ENCODE data around the gene GEN1.

Gene GEN1

GRCh38 chr2:17753803-17754663 is at the start of gene GEN1, which contains the start of gene SMC6:
Gene GEN1, plus strand, starts transcription at chr2:17754138. Its CDS starts 5,806 bp downstream, at chr2:17759944.
Gene SMC6, minus strand, starts transcription at chr2:17753810. Its CDS starts 7,864 bp downstream, at chr2:17745946.
- DNase-seq, result peak; percentile 89

GRCh38 chr2:17706845-17707244 is 47.1 kb upstream of the GEN1 start:
- DNase-seq, result no peak

DNA sequence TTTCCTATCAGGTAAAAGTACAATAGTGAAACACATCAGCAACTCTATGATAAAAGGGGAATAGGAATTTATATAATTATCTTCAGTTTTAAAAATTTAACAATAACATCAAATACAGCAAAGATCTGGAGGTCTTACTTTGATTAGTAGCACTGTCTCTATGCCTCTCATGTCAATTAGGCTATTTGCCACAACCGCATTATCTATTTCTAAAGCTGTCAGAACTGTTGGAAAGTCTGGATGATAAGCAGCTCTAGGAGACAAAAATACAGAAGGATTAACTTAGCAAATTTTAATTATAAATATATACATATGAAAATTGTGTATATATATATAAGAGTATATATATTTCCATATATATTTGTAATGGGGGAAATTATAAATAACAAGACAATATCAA is 45.4 kb upstream of the GEN1 start:
- no peak for DNase-seq

DNA sequence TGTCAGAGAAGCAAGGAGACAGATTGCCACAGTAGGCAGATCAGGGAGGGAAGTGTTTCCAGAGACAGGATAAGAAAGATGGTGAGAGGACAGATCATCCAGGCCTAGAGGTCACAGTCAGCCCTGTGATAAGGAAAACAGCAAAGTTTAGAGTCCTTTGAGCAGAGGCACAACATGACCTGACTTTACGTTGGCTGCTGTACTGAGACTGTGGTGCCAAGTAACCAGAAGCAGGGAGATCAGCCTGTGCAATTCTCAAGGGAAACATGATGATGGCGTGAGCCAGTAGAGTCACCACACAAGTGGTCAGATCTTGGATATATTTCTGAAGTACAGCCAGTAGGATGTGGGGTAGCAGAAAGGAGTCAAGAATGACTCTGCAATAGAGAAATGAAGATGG is 44.0 kb upstream of the GEN1 start:
- no peak for DNase-seq

- DNase-seq, result no peak
Observed at GRCh38 chr2:17710547-17711248, 43.2 kb upstream of the GEN1 start.

GRCh38 chr2:17713291-17713690 is 40.6 kb upstream of the GEN1 start:
- no peak for DNase-seq

- no peak for DNase-seq
Observed at GRCh38 chr2:17717666-17718065, 36.3 kb upstream of the GEN1 start.

DNA sequence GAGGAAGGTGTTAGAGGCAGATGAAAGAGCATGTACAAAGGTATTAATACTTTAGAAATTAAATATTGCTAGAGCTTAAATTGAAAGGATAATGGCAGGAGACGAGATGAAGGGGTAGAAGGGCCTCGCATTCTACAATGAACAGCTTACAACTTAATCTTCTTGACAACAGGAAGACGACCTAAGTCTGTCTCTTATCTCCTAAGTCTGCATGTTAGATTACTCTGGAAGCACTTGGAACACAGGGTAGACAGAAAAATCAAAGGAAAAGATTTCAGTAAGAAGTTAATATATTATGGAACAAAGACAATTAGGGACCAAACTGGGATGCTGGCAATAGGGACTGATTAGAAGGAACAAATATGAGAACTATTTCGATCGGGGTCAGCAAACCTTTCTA is 35.2 kb upstream of the GEN1 start:
- no peak for DNase-seq

GRCh38 chr2:17719562-17720371 is 34.2 kb upstream of the GEN1 start:
- DNase-seq, result no peak

DNA sequence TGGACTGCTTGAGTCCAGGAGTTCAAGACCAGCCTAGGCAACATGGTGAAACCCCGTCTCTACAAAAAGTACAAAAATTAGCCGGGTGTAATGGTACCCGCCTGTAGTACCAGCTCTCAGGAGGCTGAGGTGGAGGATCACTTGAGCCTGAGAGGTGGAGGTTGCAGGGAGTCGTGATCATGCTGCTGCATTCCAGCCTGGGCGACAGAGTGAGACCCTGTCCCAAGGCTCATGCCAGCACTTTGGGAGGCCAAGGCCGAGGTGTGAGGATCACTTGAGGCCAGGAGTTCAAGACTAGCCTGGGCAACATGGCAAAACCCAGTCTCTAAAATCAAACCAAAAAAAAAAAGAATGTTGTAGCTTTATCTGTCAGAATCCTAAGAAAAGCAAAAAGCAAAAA is 25.7 kb upstream of the GEN1 start:
- no peak for DNase-seq

- DNase-seq, result no peak
Observed at GRCh38 chr2:17729880-17730279, 24.1 kb upstream of the GEN1 start.

- DNase-seq, result no peak
Observed at GRCh38 chr2:17733599-17733998, 20.3 kb upstream of the GEN1 start.

- DNase-seq, result no peak
Observed at GRCh38 chr2:17735864-17736263, 18.1 kb upstream of the GEN1 start.

DNA sequence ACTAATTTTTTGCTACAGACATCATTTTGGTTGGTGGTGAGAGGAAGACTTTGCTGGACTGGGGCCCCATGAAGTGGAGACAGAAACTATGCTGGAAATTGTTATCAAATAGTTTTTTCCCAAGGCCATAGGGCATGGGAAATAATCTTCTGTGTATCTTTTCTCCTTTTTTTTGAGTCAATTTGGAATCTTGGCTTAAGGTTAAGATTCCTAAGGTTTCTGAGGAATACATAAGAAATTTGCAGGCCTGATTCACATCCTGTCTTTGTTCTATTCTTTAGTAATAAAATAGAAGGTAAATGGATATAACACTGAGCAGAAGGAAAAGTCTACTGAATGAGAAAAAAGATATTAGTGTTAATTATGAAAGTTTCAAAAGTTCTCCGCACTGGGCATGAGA is 16.9 kb upstream of the GEN1 start:
- no peak for DNase-seq

DNA sequence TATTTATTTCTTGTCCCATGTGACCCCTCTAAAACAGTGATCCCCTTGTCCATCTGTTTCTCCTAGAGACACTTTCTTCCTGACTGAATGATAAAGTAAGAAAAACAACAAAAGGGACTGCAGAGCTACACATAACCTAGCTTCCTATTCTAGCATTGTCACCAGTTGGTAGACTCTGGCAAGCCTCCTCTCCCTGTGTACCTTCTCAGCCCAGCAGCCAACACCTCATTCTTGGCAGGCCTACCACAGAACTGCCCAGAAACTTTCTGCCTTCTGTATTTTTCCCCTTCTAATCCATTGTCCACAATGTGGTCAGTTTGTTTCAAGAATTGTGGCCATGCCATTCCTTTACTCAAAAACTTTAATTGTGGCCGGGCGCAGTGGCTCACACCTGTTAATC is 13.7 kb upstream of the GEN1 start:
- DNase-seq, result no peak

DNA sequence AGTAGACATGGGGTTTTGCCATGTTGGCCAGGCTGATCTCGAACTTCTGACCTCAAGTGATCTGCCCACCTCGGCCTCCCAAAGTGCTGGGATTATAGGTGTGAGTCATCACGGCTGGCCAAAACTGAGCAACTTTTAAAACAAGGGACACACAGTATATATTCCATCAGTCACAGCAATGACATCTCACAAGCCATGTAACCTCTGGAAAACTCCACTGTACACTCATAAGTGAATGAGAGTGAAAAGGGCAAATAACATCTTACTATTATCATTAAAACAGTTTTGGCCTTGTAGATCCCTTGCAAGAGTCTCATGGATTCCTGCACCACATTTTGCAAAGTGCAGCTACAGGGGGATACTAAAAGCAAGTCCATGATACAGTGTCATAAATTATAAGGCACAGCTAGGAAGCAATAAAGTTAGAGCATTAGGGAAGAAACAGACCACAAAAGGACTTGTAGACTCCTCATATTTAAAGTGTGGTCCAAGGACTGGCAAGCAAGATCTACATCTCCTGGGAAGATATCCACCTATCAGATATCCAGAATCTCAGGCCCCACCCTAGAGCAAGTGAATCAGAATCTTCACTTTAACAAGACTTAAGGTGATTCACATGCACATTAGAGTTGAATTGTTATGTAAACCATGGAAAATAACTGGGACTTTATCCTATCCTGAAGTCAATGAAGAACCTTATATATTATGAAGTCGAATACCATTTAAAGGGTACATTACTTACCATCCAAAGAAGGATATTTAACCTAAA is 6.1 kb upstream of the GEN1 start:
- DNase-seq, result no peak

GRCh38 chr2:17748745-17749144 is 5.2 kb upstream of the GEN1 start:
- no peak for DNase-seq

- no peak for DNase-seq
Observed at GRCh38 chr2:17749753-17750438, 4.0 kb upstream of the GEN1 start.

- DNase-seq, result no peak
Observed at GRCh38 chr2:17752246-17752645, 1.7 kb upstream of the GEN1 start.

DNA sequence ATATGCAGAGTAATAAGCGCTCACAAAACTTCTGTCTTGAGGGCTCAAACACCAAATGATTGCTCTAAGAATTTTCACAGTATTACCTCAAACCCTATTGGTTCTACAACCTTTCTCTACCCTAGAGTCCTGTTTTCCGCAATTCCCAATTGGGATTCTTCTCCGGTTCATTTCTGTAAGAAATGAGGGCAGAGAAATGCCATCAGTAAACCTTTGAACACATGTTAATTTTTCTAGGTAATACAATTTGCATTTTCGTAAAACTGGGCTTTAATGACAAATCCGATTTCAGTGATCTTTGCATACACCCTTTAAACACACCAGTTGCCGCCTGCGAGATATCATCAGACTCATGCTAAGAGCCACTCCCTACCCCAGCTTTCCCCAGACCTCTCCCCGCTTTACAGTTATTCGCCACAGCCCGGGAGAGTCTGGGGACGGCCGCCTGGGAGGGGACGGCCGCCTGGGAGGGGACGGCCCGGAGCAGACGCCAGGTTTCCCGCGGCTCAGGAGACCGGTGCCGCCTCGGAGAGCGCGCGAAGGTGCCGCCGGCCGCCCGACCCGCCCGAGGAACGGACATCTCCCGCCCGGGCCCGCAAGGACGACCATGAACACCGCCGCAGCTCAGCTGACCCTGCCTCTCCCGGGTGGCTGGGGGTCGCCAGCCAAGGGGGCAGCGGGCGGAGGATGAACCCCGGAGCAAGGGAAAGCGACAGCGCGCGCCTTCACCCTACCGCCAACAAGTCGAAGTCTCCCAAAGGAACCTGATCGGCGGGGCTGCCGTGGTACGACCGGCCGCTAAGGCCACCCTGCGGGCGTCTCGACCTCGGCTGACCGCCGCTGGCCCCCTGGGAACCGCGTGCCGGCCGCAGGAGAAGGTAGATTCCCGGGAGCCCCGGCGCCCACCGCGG is 791 bp upstream of the GEN1 start:
- DNase-seq, result peak; percentile 18

Data from DMS 273 treated with DMSO at 0.1 percent for 48 hours (cell line).